ENCODE data around the gene TNFSF13.
A peak's percentile ranks its signal among the peaks of the same experiment; 100 is the strongest.

Gene TNFSF13

GRCh38 chr17:7579001-7579833 lies 20.7 kb downstream of the TNFSF13 start, which contains the start of gene CD68:
Gene CD68, plus strand, starts transcription at chr17:7579638. Its CDS starts 40 bp downstream, at chr17:7579678.
- peak; percentile 92 to 96 for DNase-seq (ENCODE audit: low read depth in 2 of 2)
- no peak for TF ChIP-seq CTCF (IDR thresholded peaks at IDR 0.05; ENCODE audit: low read depth, low read length)
- peak within 1 kb of the TSS in 1 of 2 donors; percentile 25 for H3K4me3 ChIP-seq (replicated peaks in 1 of 2; ENCODE audit: low read depth in 2 of 2, low read length in 2 of 2)

- DNase-seq (ENCODE audit: low read depth in 2 of 2): no peak
- peak overlapping the region in 1 of 2 donors; percentile 25 for H3K4me3 ChIP-seq (replicated peaks in 1 of 2; ENCODE audit: low read depth in 2 of 2, low read length in 2 of 2)
- no peak for TF ChIP-seq CTCF (IDR thresholded peaks at IDR 0.05; ENCODE audit: low read depth, low read length)
Measured at GRCh38 chr17:7579834-7580603, 21.5 kb downstream of the TNFSF13 start.

- no peak for TF ChIP-seq CTCF (IDR thresholded peaks at IDR 0.05; ENCODE audit: low read depth, low read length)
- DNase-seq (ENCODE audit: low read depth in 2 of 2): no peak
- no peak overlapping the region for H3K4me3 ChIP-seq (replicated peaks in 1 of 2; ENCODE audit: low read depth in 2 of 2, low read length in 2 of 2)
Measured at GRCh38 chr17:7580604-7581575, 22.3 kb downstream of the TNFSF13 start.

GRCh38 chr17:7582396-7583252 lies 24.1 kb downstream of the TNFSF13 start:
- DNase-seq (ENCODE audit: low read depth in 2 of 2): no peak
- peak overlapping the region; percentile 69 to 85 for H3K4me3 ChIP-seq (replicated peaks in 1 of 2; ENCODE audit: low read depth in 2 of 2, low read length in 2 of 2)
- TF ChIP-seq CTCF (IDR thresholded peaks at IDR 0.05; ENCODE audit: low read depth, low read length): no peak

GRCh38 chr17:7583253-7584109 lies 24.9 kb downstream of the TNFSF13 start, which contains the start of gene MPDU1:
Gene MPDU1, plus strand, starts transcription at chr17:7583852. Its CDS starts 11 bp downstream, at chr17:7583863.
- H3K4me3 ChIP-seq (replicated peaks in 1 of 2; ENCODE audit: low read depth in 2 of 2, low read length in 2 of 2): peak within 1 kb of the TSS; percentile 69 to 85
- peak; percentile 98 to 99 for DNase-seq (ENCODE audit: low read depth in 2 of 2)
- TF ChIP-seq CTCF (IDR thresholded peaks at IDR 0.05; ENCODE audit: low read depth, low read length): no peak

Data from cardiac fibroblast (primary cell).